HEK293T (cell line): ENCODE data around the gene FBH1.

ENCODE experiments used
- BHLHE40 ChIP-seq: fragments of 450-650 bp; IDR thresholded peaks from 2 replicates; pipeline ENCODE4 v1.6.1; 2016; ENCODE audit warnings: mild to moderate bottlenecking, moderate library complexity, borderline replicate concordance
- CTBP1 ChIP-seq: fragments of 450-650 bp; IDR thresholded peaks from 2 replicates; pipeline ENCODE4 v1.6.1; 2016; ENCODE audit warnings: borderline replicate concordance
- ELF4 ChIP-seq: fragments of 450-650 bp; IDR thresholded peaks from 2 replicates; pipeline ENCODE4 v1.6.1; 2017; ENCODE audit warnings: antibody characterized with exemption
- FOXA1 ChIP-seq: fragments of 450-650 bp; IDR thresholded peaks from 2 replicates; pipeline ENCODE4 v1.6.1; 2016; ENCODE audit warnings: mild to moderate bottlenecking
- FOXK2 ChIP-seq: fragments of 450-650 bp; IDR thresholded peaks from 2 replicates; pipeline ENCODE4 v1.6.1; 2016; ENCODE audit warnings: mild to moderate bottlenecking
- FOXM1 ChIP-seq: fragments of 450-650 bp; IDR thresholded peaks from 2 replicates; pipeline ENCODE4 v1.6.1; 2017; ENCODE audit warnings: mild to moderate bottlenecking, borderline replicate concordance
- LEF1 ChIP-seq: fragments of 450-650 bp; IDR thresholded peaks from 2 replicates; pipeline ENCODE4 v1.6.1; 2017; ENCODE audit warnings: mild to moderate bottlenecking, borderline replicate concordance
- NFRKB ChIP-seq: fragments of 450-650 bp; IDR thresholded peaks from 2 replicates; pipeline ENCODE4 v1.6.1; 2016; ENCODE audit warnings: mild to moderate bottlenecking, moderate library complexity
- TARDBP ChIP-seq: fragments of 450-650 bp; IDR thresholded peaks from 2 replicates; pipeline ENCODE4 v1.6.1; 2016
- ZNF384 ChIP-seq: fragments of 450-650 bp; IDR thresholded peaks from 2 replicates; pipeline ENCODE4 v1.6.1; 2016
- TF ChIP-seq, protein P1 (sequence below): fragments of 450-650 bp; IDR thresholded peaks from 2 replicates; pipeline ENCODE4 v1.6.1; 2016

DNA sequence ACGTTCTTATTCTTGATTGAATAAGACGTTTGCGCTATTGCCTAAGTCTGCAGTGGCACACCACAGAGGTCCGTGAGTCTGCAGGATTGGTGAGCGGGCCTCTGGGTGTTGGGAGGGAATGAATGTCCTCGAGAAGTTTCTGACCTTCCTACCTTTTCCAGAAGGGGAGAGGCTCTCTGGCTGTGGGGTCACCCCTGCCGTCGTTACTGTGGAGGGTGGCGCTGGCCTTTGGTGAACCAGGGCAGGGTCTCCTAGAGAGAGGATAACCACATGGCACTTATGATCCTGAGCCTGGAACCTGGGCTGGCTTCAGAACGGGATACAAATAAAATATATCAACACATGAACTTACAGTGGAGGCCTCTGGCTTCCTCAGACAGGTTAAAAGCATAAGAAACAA, 73.5 kb downstream of the FBH1 start:
- TF ChIP-seq FOXA1: no peak
- no peak for TF ChIP-seq FOXM1
- TF ChIP-seq TARDBP: no peak
- TF ChIP-seq NFRKB: no peak
- no peak for TF ChIP-seq BHLHE40
- TF ChIP-seq CTBP1: no peak
- TF ChIP-seq FOXK2: no peak
- no peak for TF ChIP-seq LEF1
- no peak for TF ChIP-seq ELF4
- TF ChIP-seq ZNF384: no peak
- TF ChIP-seq, protein P1, sequence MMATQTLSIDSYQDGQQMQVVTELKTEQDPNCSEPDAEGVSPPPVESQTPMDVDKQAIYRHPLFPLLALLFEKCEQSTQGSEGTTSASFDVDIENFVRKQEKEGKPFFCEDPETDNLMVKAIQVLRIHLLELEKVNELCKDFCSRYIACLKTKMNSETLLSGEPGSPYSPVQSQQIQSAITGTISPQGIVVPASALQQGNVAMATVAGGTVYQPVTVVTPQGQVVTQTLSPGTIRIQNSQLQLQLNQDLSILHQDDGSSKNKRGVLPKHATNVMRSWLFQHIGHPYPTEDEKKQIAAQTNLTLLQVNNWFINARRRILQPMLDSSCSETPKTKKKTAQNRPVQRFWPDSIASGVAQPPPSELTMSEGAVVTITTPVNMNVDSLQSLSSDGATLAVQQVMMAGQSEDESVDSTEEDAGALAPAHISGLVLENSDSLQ: no peak
